NCI-H69 (cell line): ENCODE results near the gene CALR.
A peak's percentile ranks its signal among the peaks of the same experiment; 100 is the strongest.
"Not testable (repeated sequence)": the region's sequence is repeated elsewhere in the genome, so short reads cannot be mapped to it uniquely, and the experiment has no call there.

Experiments
- DNase-seq: peaks from one replicate; lab custom pipeline; 2025; lab: John Stamatoyannopoulos, UW

Gene CALR

DNA sequence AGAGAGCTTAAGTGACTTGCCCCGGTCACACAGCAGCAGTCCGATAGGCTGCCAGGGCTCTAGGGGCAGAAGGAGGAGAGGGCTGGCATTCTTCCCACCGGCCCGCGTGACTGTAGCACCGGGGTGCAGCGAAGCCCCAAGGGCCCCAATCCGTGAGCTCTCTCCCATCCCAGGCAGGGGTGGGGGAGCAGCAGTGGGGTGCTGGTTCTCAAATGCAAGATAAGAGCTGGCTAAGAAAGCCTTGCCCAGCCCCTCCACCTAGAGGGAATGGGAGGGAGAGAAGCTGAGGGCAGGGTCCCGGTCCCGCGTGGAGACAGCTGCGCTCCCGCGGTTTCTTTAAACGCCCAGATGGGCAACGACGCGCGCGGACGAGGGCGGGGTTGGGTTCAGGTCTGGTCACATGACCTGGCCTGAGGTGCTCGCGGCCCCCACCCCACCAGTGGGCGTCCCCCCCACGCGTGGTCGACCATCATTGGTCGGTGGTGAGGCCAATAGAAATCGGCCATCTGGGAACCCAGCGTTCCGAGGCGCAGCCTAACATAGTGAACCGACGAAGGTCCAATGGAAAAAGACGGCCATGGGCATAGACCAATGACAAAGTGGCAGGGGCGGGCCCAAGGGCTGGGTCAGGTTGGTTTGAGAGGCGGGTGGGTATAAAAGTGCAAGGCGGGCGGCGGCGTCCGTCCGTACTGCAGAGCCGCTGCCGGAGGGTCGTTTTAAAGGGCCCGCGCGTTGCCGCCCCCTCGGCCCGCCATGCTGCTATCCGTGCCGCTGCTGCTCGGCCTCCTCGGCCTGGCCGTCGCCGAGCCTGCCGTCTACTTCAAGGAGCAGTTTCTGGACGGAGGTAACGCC lies at the start of gene CALR:
Gene CALR (plus strand): TSS at position 683 of the 852 bp plus-strand sequence. CDS start 71 bp downstream, at position 754.
- DNase-seq, result peak; percentile 100

GRCh38 chr19:12890299-12890786 lies 48.1 kb upstream of the CALR start:
- DNase-seq, result not testable (repeated sequence)

GRCh38 chr19:12890787-12891552 lies 47.4 kb upstream of the CALR start, which contains the start of gene GCDH:
TSS of gene GCDH (plus strand) at chr19:12891160. CDS start at chr19:12891305, 145 bp downstream.
- DNase-seq, result peak; percentile 100

DNA sequence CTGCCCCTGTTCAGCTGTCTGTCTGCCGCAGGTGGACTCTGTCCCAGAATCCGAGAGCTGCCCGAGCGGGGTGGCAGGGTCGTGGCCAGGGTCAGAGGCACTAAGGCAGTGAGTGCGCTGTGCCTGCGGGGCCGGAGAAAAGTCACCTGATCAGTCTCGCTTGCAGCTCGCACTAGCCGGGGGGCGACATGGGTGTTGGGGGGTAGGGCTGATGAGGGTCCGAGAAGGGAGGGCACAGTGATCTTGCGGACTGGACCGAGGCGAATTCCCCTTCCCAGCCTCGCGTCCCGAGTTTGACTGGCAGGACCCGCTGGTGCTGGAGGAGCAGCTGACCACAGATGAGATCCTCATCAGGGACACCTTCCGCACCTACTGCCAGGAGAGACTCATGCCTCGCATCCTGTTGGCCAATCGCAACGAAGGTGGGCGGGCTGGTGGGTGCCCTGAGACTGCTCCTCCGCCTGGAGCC lies 46.8 kb upstream of the CALR start:
- peak; percentile 33 for DNase-seq

DNA sequence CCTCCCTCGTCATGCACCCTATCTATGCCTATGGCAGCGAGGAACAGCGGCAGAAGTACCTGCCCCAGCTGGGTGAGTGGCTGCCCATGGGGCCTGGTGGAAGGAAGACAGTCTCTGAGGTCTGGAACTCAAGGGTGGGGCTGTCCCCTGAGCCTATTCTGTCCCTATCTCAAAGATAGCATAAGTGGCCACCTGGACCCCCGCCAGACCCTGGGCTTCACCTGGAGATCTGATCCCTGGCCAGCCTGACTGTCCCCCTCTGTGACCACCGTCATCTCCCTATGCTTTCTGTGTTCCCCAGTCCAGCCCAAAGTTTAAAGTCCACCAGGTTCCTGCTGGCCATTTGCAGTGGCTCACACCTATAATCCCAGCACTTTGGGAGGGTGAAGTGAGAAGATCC lies 44.8 kb upstream of the CALR start:
- no peak for DNase-seq

GRCh38 chr19:12896460-12896859 lies 41.9 kb upstream of the CALR start:
- no peak for DNase-seq

- no peak for DNase-seq
These were observed 38.4 kb upstream of the CALR start for GRCh38 chr19:12899891-12900518.

DNA sequence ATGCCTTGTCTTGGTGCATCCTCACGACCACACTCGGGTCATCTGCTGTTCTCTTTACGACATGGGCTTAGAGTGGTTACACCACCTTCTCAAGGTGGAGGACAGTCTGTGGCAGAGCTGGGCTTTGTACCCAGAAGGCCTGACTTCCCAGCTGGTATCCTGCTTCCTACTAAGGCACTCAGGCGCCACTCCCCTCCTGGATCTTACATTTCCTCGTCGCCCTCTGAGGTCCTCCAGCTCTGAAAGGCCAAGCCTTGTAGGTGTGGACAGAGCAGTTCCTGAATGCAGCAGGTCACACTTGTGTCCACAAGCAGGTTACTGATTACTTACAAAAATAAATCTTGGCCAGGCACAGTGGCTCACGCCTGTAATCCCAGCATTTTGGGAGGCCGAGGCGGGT lies 31.2 kb upstream of the CALR start:
- no peak for DNase-seq

GRCh38 chr19:12912571-12912970 lies 25.8 kb upstream of the CALR start:
- DNase-seq, result peak; percentile 92

- peak; percentile 100 for DNase-seq
These were observed 25.3 kb upstream of the CALR start for GRCh38 chr19:12913011-12913561.

DNA sequence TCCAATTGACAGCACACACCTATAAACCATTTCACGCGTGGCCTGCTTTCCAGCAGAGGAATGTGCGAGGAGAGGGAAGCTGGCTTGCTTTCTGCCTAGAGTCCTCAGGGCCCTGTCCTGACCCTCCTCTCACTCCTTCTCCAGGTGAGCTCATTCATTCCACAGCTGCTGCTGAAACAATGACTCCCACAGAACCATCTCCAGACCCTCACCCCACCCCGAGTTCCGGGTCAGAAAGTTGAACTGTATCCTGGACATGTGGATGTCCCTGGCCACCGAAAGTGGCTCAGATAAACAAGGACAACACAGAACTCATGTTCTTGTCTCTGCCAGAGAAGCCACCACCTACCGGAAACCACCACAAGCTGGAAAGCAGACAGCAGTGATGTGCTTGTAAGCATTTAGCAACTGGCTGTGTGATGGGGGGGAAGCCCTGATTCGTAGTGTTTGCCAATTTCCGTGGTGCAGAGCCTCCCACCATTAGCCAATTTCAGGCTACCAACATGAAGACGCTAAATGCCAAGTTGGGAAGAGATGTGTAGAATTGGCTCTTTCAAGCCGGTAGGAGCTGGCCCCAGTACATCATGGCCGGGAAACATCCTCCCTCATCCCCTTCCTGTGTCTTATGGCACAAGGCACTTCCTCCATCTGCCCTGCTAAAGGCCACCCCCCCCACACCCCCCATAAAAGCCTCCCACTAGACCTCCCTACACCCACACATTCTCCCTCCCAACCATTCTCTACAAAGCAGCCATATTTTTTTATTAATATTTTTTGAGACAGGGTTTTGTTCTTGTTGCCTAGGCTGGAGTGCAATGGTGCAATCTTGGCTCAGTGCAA lies 24.3 kb upstream of the CALR start:
- DNase-seq, result peak; percentile 64

GRCh38 chr19:12915860-12916259 lies 22.5 kb upstream of the CALR start:
- not testable (repeated sequence) for DNase-seq

- DNase-seq, result no peak
These were observed 20.2 kb upstream of the CALR start for GRCh38 chr19:12918253-12918652.

GRCh38 chr19:12921047-12921446 lies 17.4 kb upstream of the CALR start:
- DNase-seq, result no peak

- DNase-seq, result no peak
These were observed 15.4 kb upstream of the CALR start for GRCh38 chr19:12922959-12923358.

GRCh38 chr19:12924621-12925310 lies 13.6 kb upstream of the CALR start:
- no peak for DNase-seq

DNA sequence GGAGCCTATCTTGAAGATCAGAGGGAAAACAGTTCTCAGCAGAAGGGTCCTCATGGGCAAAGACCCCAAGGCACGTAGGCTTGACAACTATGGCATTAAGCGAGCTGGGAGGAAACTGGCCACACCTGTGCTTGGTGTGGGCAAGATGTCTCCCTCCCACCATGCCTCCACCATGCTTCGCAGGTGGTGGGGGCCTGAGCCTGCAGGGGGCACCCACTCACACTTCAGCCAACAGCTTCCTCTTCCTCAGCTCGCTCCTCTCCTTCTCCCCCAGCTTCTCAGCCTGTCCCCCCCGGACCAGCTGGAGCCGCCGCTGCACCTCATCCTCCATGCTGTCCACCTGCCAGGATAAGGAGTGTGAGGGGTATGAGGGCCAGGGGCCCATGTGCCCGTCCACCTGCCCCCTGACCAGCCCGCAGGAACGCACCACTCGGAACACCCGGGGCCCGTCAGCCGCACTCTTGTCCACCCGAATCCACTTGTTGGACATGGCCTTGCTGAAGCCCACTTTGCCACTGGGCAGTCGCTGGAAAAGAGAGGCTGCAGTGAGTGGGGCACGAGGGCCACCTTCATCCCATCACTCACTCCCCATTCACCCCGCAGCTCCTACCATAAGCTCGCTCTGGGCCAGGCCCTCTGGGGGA lies 8.3 kb upstream of the CALR start:
- DNase-seq, result no peak

DNA sequence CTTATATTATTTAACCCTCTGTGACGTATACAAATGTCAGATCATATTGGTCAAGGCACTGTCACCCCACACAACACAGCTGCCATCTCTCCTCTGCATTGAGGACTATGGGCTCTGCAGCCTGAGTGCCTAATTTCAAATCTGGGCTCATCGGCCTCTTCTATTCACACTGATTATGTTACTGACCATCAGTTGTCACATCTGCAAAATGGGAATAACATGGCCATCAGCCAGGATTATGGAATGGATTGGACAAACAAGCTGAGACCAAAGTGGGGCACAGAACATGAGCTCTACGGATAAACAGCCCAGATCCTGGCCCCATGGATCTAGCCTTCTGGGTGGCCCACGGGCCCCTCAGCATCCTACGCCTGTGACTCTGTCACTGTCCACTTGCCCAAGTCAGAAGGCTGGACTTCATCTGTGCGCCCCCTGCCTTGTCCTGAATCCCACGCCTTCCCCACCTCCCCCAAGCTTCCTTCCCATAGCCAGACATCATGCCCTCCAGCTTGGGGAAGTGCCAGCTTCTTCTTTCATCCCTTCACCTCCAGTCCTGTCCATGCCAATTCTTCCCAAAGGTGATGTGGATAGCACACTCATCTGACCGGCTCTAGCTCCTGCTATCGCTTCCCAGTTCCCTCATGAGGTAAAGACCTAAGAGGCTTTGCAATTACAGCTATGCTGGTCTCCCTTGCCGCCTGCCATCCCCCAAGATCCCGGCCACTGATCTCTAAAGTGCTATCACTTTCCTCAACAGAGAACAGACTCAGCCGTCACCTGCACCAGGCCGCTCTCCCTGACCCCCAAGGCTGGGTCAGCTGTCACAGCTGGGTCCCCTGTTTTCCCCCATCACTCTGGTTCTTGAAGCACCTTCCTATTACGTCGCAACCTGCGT lies 5.8 kb upstream of the CALR start:
- DNase-seq, result no peak
